BE2C (cell line): ENCODE results near the gene GRIK5.

Experiments
- DNase-seq: peaks from one replicate; pipeline ENCODE4 v3.0.0-alpha.2; 2020
- H3K27me3 ChIP-seq: fragments of 250-450 bp; sonication (Bioruptor Pico); 2 replicates; pipeline ENCODE4 v1.5.1; 2020; ENCODE audit warnings: mild to moderate bottlenecking
- H3K36me3 ChIP-seq: fragments of 250-450 bp; sonication (Bioruptor Pico); 2 replicates; pipeline ENCODE4 v1.5.1; 2020; ENCODE audit warnings: mild to moderate bottlenecking
- H3K4me1 ChIP-seq: fragments of 250-450 bp; sonication (Bioruptor Pico); 2 replicates; pipeline ENCODE4 v1.5.1; 2020
- H3K4me3 ChIP-seq: 2 replicates; pipeline ENCODE4 v1.5.1; 2011; ENCODE audit warnings: low read depth, low read length
- H3K9me3 ChIP-seq: fragments of 250-450 bp; sonication (Bioruptor Pico); 2 replicates; pipeline ENCODE4 v1.5.1; 2020
- CTCF ChIP-seq: IDR thresholded peaks from 2 replicates; pipeline ENCODE4 v1.5.1; 2012; ENCODE audit warnings: mild to moderate bottlenecking, low read depth, low read length

GRIK5 gene

GRCh38 chr19:42097461-42097860 lies 27.5 kb upstream of the GRIK5 start:
- Histone ChIP-seq H3K27me3 (no peaks in the 10 kb centered on the region), H3K4me3 (no peak overlapping the region), H3K4me1 (no peaks in the 10 kb centered on the region), H3K36me3 (no peaks in the 10 kb centered on the region), H3K9me3 (no peaks in the 10 kb centered on the region)
- DNase-seq: no peak
- TF ChIP-seq CTCF: no peak

- peaks cover 5% of the 10 kb centered on the region for H3K4me1 ChIP-seq
- H3K27me3 ChIP-seq: no peaks in the 10 kb centered on the region
- no peak for DNase-seq
- no peaks in the 10 kb centered on the region for H3K9me3 ChIP-seq
- TF ChIP-seq CTCF: no peak
- H3K4me3 ChIP-seq: no peak overlapping the region
- no peaks in the 10 kb centered on the region for H3K36me3 ChIP-seq
Measured at GRCh38 chr19:42096255-42096837, 26.3 kb upstream of the GRIK5 start.

GRCh38 chr19:42095814-42096230 lies 25.8 kb upstream of the GRIK5 start:
- Histone ChIP-seq H3K4me1 (peaks cover 5% of the 10 kb centered on the region), H3K27me3 (no peaks in the 10 kb centered on the region), H3K36me3 (no peaks in the 10 kb centered on the region), H3K4me3 (no peak overlapping the region), H3K9me3 (no peaks in the 10 kb centered on the region)
- TF ChIP-seq CTCF: no peak
- no peak for DNase-seq

GRCh38 chr19:42095142-42095813 lies 25.3 kb upstream of the GRIK5 start:
- Histone ChIP-seq H3K36me3 (no peaks in the 10 kb centered on the region), H3K4me1 (peaks cover 5% of the 10 kb centered on the region), H3K9me3 (no peaks in the 10 kb centered on the region), H3K4me3 (no peak overlapping the region), H3K27me3 (no peaks in the 10 kb centered on the region)
- no peak for TF ChIP-seq CTCF
- DNase-seq: no peak

- TF ChIP-seq CTCF: no peak
- Histone ChIP-seq H3K4me3 (no peak overlapping the region), H3K4me1 (peaks cover 5% of the 10 kb centered on the region), H3K9me3 (no peaks in the 10 kb centered on the region), H3K27me3 (no peaks in the 10 kb centered on the region), H3K36me3 (no peaks in the 10 kb centered on the region)
- no peak for DNase-seq
Measured at GRCh38 chr19:42093926-42094325, 23.9 kb upstream of the GRIK5 start.

GRCh38 chr19:42093505-42093904 lies 23.5 kb upstream of the GRIK5 start:
- H3K9me3 ChIP-seq: no peaks in the 10 kb centered on the region
- peaks cover 5% of the 10 kb centered on the region for H3K4me1 ChIP-seq
- TF ChIP-seq CTCF: no peak
- H3K4me3 ChIP-seq: no peak overlapping the region
- H3K36me3 ChIP-seq: no peaks in the 10 kb centered on the region
- DNase-seq: no peak
- H3K27me3 ChIP-seq: no peaks in the 10 kb centered on the region
